Esophagus squamous epithelium (tissue), 5 donors: ENCODE results near the gene SFRP5. TPM values are rescaled to one million over a fixed set of nuclear protein-coding genes. Genes with fewer than 3 reads are reported as not detected.

Source experiments
- DNase-seq: peaks from one replicate; lab custom pipeline; 2025; lab: John Stamatoyannopoulos, UW
- H3K27ac ChIP-seq, 4 donors: fragments of 200-600 bp; sonication (generic); one replicate each; pipeline ENCODE4 v1.5.1; 2016 to 2019; ENCODE audit warnings: mild to moderate bottlenecking in 1 of 4
- H3K27me3 ChIP-seq, 4 donors: fragments of 200-600 bp; sonication (generic); 1 replicate in 3 of 4; 2 replicates in 1 of 4; pipeline versions ENCODE4 v1.5.1 to v1.6.0; 2017 to 2021; ENCODE audit warnings: antibody characterized with exemption in 1 of 4
- H3K36me3 ChIP-seq, 3 donors: fragments of 200-600 bp; sonication (generic); one replicate each; pipeline ENCODE4 v1.5.1; 2016 to 2019
- H3K4me1 ChIP-seq, 3 donors: fragments of 200-600 bp; sonication (generic); one replicate each; pipeline ENCODE4 v1.5.1; 2017 to 2019
- H3K4me3 ChIP-seq, 4 donors: fragments of 200-600 bp; sonication (generic); 1 replicate in 3 of 4; 2 replicates in 1 of 4; pipeline ENCODE4 v1.5.1; 2016 to 2019; ENCODE audit warnings: mild to moderate bottlenecking in 2 of 4, moderate library complexity in 1 of 4
- H3K9me3 ChIP-seq, 3 donors: fragments of 200-600 bp; sonication (generic); one replicate each; pipeline ENCODE4 v1.5.1; 2016 to 2019
- CTCF ChIP-seq, 6 experiments: fragments of 450-650 bp in 4 of 6; fragments of 200-600 bp in 2 of 6; sonication (generic) in 2 of 6; IDR thresholded peaks; one replicate each; pipeline ENCODE4 v1.5.1; 2016 to 2019; ENCODE audit warnings: antibody characterized with exemption in 6 of 6, mild to moderate bottlenecking in 4 of 6, moderate library complexity in 4 of 6
- POLR2A ChIP-seq, 4 donors: fragments of 450-650 bp; IDR thresholded peaks; one replicate each; pipeline ENCODE4 v1.6.1; 2017; ENCODE audit warnings: antibody characterized with exemption in 4 of 4, mild to moderate bottlenecking in 4 of 4, moderate library complexity in 3 of 4
- WGBS, 2 donors: methylation state at CpG; one replicate each; pipeline ENCODE4 v1.1.5; 2018; 5-methylcytosine and 5-hydroxymethylcytosine counted together
- intact Hi-C: fragments of 100-400 bp; cut with DNase I; formaldehyde crosslinking; loops from one replicate; pipeline ENCODE4 v1.15.0; 2022
- total RNA-seq, 4 donors: library from RNA; depleted of rRNA; stranded (reverse); fragments of >200 nt; gene quantifications; one replicate each; pipeline ENCODE4 v1.1.0, GENCODE V29; 2016
- donor health status: DM: yes; HTN: yes; CAD: no.

Gene SFRP5
- total RNA-seq, 4 donors from 2014 or later, result 0.44 to 2.7 (median 0.70) TPM; not detected in 1

DNA sequence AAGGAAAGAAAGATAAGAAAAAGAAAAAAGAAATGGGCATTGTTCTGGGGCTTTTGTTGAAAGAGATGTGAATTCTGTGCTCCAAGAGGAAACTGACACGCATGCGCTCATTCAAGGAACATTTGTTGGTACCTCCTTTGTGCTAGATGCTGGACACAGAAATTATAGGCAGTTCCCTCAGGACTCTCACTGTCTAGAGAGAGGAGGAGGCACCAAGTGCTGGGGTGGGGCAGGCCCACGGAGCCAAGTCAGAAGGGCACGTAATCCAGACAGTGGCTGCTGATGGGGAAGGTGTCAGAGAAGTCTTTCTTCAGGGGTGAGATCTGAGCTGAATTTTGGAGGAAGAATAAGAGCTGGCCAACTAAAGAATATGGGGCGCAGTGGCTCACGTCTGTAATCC, 37.8 kb downstream of the SFRP5 start:
- Histone ChIP-seq H3K4me3 (no peak overlapping the region), H3K27ac (no peak overlapping the region), H3K36me3 (peaks cover 0 to 6% (median 0%) of the 10 kb centered on the region in 3 donors), H3K4me1 (peaks cover 9 to 24% (median 15%) of the 10 kb centered on the region in 3 donors), H3K27me3 (no peaks in the 10 kb centered on the region), H3K9me3 (no peaks in the 10 kb centered on the region)
- intact Hi-C loops, result loop anchor here (10.0 kb wide), 1 partner anchor 59 kb away; no protein-coding TSS in a partner anchor
- 80% methylated on average over 6 of the region's 6 CpGs for WGBS, 2 donors
- no peak for TF ChIP-seq CTCF (IDR thresholded peaks at IDR 0.05)
- no peak for TF ChIP-seq POLR2A (IDR thresholded peaks at IDR 0.05)
- no peak for DNase-seq

- Histone ChIP-seq H3K36me3 (no peaks in the 10 kb centered on the region), H3K27ac (no peak overlapping the region), H3K4me3 (no peak overlapping the region), H3K9me3 (no peaks in the 10 kb centered on the region), H3K4me1 (peaks cover 6 to 16% (median 10%) of the 10 kb centered on the region in 3 donors), H3K27me3 (no peaks in the 10 kb centered on the region)
- WGBS, 2 donors, result 41 to 57% methylated on average over 5 of the region's 5 CpGs
- intact Hi-C loops, result loop anchor here (10.0 kb wide), 1 partner anchor 58 kb away; no protein-coding TSS in a partner anchor
- no peak for DNase-seq
- no peak for TF ChIP-seq CTCF (IDR thresholded peaks at IDR 0.05)
These were observed 38.5 kb downstream of the SFRP5 start for GRCh38 chr10:97733256-97733655.

DNA sequence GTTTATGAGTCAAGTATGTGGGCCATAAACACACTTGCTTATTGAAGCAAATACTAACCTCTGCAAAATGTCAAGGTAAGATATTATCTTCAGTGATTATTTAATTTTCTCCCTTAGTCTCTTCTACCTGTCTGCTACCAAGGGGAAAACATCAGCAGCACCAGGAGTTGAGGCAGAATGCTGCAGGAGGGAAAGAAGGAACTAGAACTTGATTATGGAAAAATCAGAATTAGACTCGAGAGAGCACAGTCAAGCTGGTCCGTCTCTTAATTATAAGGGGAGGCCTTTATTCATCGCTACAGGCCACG, 39.8 kb downstream of the SFRP5 start:
- TF ChIP-seq CTCF (IDR thresholded peaks at IDR 0.05), result no peak
- TF ChIP-seq POLR2A (IDR thresholded peaks at IDR 0.05), result no peak
- Histone ChIP-seq H3K9me3 (no peaks in the 10 kb centered on the region), H3K4me3 (no peak overlapping the region), H3K27me3 (no peaks in the 10 kb centered on the region), H3K36me3 (no peaks in the 10 kb centered on the region), H3K27ac (no peak overlapping the region), H3K4me1 (peaks cover 0 to 12% (median 5%) of the 10 kb centered on the region in 3 donors)
- 72 to 73% methylated on average over 4 of the region's 4 CpGs for WGBS, 2 donors
- no peak for DNase-seq
- intact Hi-C loops, result loop anchor here (10.0 kb wide), 1 partner anchor 57 kb away; no protein-coding TSS in a partner anchor

- TF ChIP-seq CTCF (IDR thresholded peaks at IDR 0.05) (peak; percentile 63 to 90 (median 84)), POLR2A (IDR thresholded peaks at IDR 0.05) (no peak)
- Histone ChIP-seq H3K27me3 (no peaks in the 10 kb centered on the region), H3K4me3 (no peak overlapping the region), H3K9me3 (no peaks in the 10 kb centered on the region), H3K27ac (no peak overlapping the region), H3K4me1 (peaks cover 0 to 13% (median 3%) of the 10 kb centered on the region in 3 donors), H3K36me3 (no peaks in the 10 kb centered on the region)
- intact Hi-C loops, result loop anchor here (10.0 kb wide), 1 partner anchor 57 kb away; no protein-coding TSS in a partner anchor
- no peak for DNase-seq
- WGBS, 2 donors, result 56 to 61% methylated on average over 9 of the region's 9 CpGs
These were observed 40.3 kb downstream of the SFRP5 start for GRCh38 chr10:97731346-97732051.

- Histone ChIP-seq H3K4me1 (peaks cover 0 to 18% (median 3%) of the 10 kb centered on the region in 3 donors), H3K4me3 (no peak overlapping the region), H3K27me3 (peaks cover 0 to 6% (median 0%) of the 10 kb centered on the region in 4 donors), H3K9me3 (no peaks in the 10 kb centered on the region), H3K36me3 (no peaks in the 10 kb centered on the region), H3K27ac (no peak overlapping the region)
- intact Hi-C loops, result no loop called here
- TF ChIP-seq POLR2A (IDR thresholded peaks at IDR 0.05), result no peak
- WGBS, 2 donors, result 84 to 94% methylated on average over 5 of the region's 5 CpGs
- no peak for DNase-seq
These were observed 42.8 kb downstream of the SFRP5 start for GRCh38 chr10:97729014-97729413.
